GM12878 (cell line): Measurements from ENCODE around the gene PGM5.
"Not testable (repeated sequence)": the region's sequence is repeated elsewhere in the genome, so short reads cannot be mapped to it uniquely, and the experiment has no call there.

Source experiments
- CREM ChIP-seq: IDR thresholded peaks from 2 replicates; pipeline ENCODE4 v1.6.1; 2014; ENCODE audit warnings: antibody characterized with exemption, low read depth
- CTCF ChIP-seq, 3 experiments: IDR thresholded peaks in 2 of 3; conservative IDR thresholded peaks in 1 of 3; 2 replicates each; pipeline ENCODE4 v1.5.1; 2011; ENCODE audit warnings: low read depth in 3 of 3, low read length in 3 of 3, mild to moderate bottlenecking in 3 of 3, control low read depth in 2 of 3, moderate library complexity in 2 of 3, inconsistent platforms in 1 of 3, mixed read lengths in 1 of 3; ENCODE audit not compliant: control insufficient read depth in 2 of 3, insufficient read depth in 1 of 3; ENCODE audit errors: extremely low read depth in 1 of 3
- FOXK2 ChIP-seq: fragments of 450-650 bp; IDR thresholded peaks from 2 replicates; pipeline ENCODE4 v1.6.1; 2017; ENCODE audit warnings: mild to moderate bottlenecking, moderate library complexity
- USF2 ChIP-seq: IDR thresholded peaks from 2 replicates; pipeline ENCODE4 v1.6.1; 2011; ENCODE audit warnings: low read depth, low read length, improper control_type of control experiment, borderline replicate concordance

- not testable (repeated sequence) for TF ChIP-seq USF2; CTCF (IDR thresholded peaks at IDR 0.05 in 2 of 3, conservative IDR thresholded peaks at IDR 0.05 in 1 of 3; ENCODE audit: control insufficient read depth in 2 of 3, extremely low read depth in 1 of 3, insufficient read depth in 1 of 3, low read depth in 3 of 3, low read length in 3 of 3); CREM; FOXK2
These were observed 10.6 kb downstream of the PGM5 start for GRCh38 chr9:68366933-68367547.
